C4-2B (cell line): ENCODE results near the gene SRXN1.

Experiments
- CTCF ChIP-seq: fragments of 450-650 bp; conservative IDR thresholded peaks from 2 replicates; pipeline ENCODE4 v1.5.1; 2017; ENCODE audit warnings: mild to moderate bottlenecking
- ZFX ChIP-seq: fragments of 450-650 bp; IDR thresholded peaks from 2 replicates; pipeline ENCODE4 v1.6.1; 2017

GRCh38 chr20:623704-624103 is 29.3 kb downstream of the SRXN1 start:
- TF ChIP-seq CTCF (no peak), ZFX (no peak)
